SK-N-SH (cell line): ENCODE data around the gene MIPOL1.

ENCODE experiments used
- CTCF ChIP-seq: fragments of 200-600 bp; sonication (generic); IDR thresholded peaks from 2 replicates; pipeline ENCODE4 v1.6.1; 2017; ENCODE audit warnings: antibody characterized with exemption, mild to moderate bottlenecking, moderate library complexity
- EP300 ChIP-seq, 2 experiments: IDR thresholded peaks; 2 replicates each; pipeline versions ENCODE4 v1.4.0 to v1.6.1; 2012; ENCODE audit warnings: borderline replicate concordance in 1 of 2, low read depth in 1 of 2, low read length in 1 of 2
- GABPA ChIP-seq: IDR thresholded peaks from 2 replicates; pipeline ENCODE4 v1.4.0; 2012; ENCODE audit warnings: low read depth, mild to moderate bottlenecking
- GATA2 ChIP-seq: sonication (generic); formaldehyde crosslinking; IDR thresholded peaks from 2 replicates; pipeline ENCODE4 v1.5.0; 2020; ENCODE audit warnings: mild to moderate bottlenecking, missing genetic modification reagents
- IRF3 ChIP-seq: fragments of 150-350 bp; IDR thresholded peaks from 2 replicates; pipeline ENCODE4 v1.6.1; 2016; ENCODE audit warnings: mild to moderate bottlenecking, low read depth, low read length
- NFIC ChIP-seq: IDR thresholded peaks from 2 replicates; pipeline ENCODE4 v1.4.0; 2012; ENCODE audit warnings: borderline replicate concordance
- REST ChIP-seq: IDR thresholded peaks from 2 replicates; pipeline ENCODE4 v1.6.1; 2012; ENCODE audit warnings: mild to moderate bottlenecking, low read depth, low read length, moderate library complexity

- TF ChIP-seq CTCF (no peak), GATA2 (CRISPR knock-in tag) (no peak), REST (no peak), IRF3 (no peak), NFIC (no peak), EP300 (IDR thresholded peaks at IDR 0.05; ENCODE audit: borderline replicate concordance in 1 of 2, low read depth in 1 of 2, low read length in 1 of 2) (no peak), GABPA (no peak)
Measured at GRCh38 chr14:37457334-37457733, 259.6 kb downstream of the MIPOL1 start.
